OCI-LY3 (cell line): Measurements from ENCODE around the gene MB21D2.

Source experiments
- CTCF ChIP-seq: fragments of 200-600, 300-600 bp; sonication (generic); IDR thresholded peaks from 2 replicates; pipeline ENCODE4 v1.5.1; 2014; ENCODE audit warnings: antibody characterized with exemption, low read length, low read depth
- EZH2phosphoT487 ChIP-seq: fragments of 200-600 bp; shearing (Covaris generic); IDR thresholded peaks from 2 replicates; pipeline ENCODE4 v1.6.1; 2018; ENCODE audit warnings: antibody characterized with exemption, mixed run types, low read depth

- no peak for TF ChIP-seq CTCF
- TF ChIP-seq EZH2phosphoT487: no peak
These were observed 60.4 kb downstream of the MB21D2 start for GRCh38 chr3:192857260-192857661.
